GM23338 (cell line): ENCODE measurements around the gene MCM3AP. TPM values are rescaled to one million over a fixed set of nuclear protein-coding genes. Genes with fewer than 3 reads are reported as not detected.

Source experiments
- ATAC-seq: fragments of 200-7000 bp; cut with Tn5 transposase; 3 replicates; pipeline ENCODE4 v1.9.1; 2020
- DNase-seq: peaks from one replicate; pipeline ENCODE4 v3.0.0-alpha.2; 2015; ENCODE audit warnings: low spot score
- H2AFZ ChIP-seq: fragments of 200-600 bp; sonication (generic); 2 replicates; pipeline ENCODE4 v1.8.0; 2016; ENCODE audit warnings: antibody characterized with exemption, mild to moderate bottlenecking, moderate library complexity
- H3F3A ChIP-seq: fragments of 200-600 bp; sonication (generic); replicated peaks from 2 replicates; pipeline ENCODE4 v1.8.0; 2017; ENCODE audit warnings: antibody characterized with exemption, mixed run types, low read depth
- H3K27ac ChIP-seq: fragments of 200-600 bp; sonication (generic); 2 replicates; pipeline ENCODE4 v1.6.1; 2016; ENCODE audit warnings: low read depth
- H3K27me3 ChIP-seq: fragments of 200-600 bp; sonication (generic); 2 replicates; pipeline ENCODE4 v1.8.0; 2016; ENCODE audit warnings: mild to moderate bottlenecking, mixed run types, moderate library complexity; ENCODE audit not compliant: insufficient read depth
- H3K36me3 ChIP-seq: fragments of 200-600 bp; sonication (generic); 2 replicates; pipeline ENCODE4 v1.8.0; 2016; ENCODE audit warnings: mild to moderate bottlenecking; ENCODE audit not compliant: insufficient read depth
- H3K4me1 ChIP-seq: fragments of 200-600 bp; sonication (generic); 2 replicates; pipeline ENCODE4 v1.8.0; 2016; ENCODE audit warnings: mild to moderate bottlenecking, moderate library complexity; ENCODE audit not compliant: insufficient read depth
- H3K4me2 ChIP-seq: fragments of 200-600 bp; sonication (generic); 2 replicates; pipeline ENCODE4 v1.7.1; 2017; ENCODE audit warnings: mixed run types
- H3K4me3 ChIP-seq: fragments of 200-600 bp; sonication (generic); 2 replicates; pipeline ENCODE4 v1.6.1; 2016; ENCODE audit warnings: mixed run types
- H3K79me2 ChIP-seq: fragments of 200-600 bp; sonication (generic); replicated peaks from 2 replicates; pipeline ENCODE4 v1.8.0; 2017; ENCODE audit warnings: mild to moderate bottlenecking; ENCODE audit not compliant: insufficient read depth
- H3K9me2 ChIP-seq: fragments of 200-600 bp; sonication (generic); 2 replicates; pipeline ENCODE4 v1.8.0; 2017; ENCODE audit not compliant: insufficient read depth
- H4K20me1 ChIP-seq: fragments of 200-600 bp; sonication (generic); replicated peaks from 2 replicates; pipeline ENCODE4 v1.8.0; 2017; ENCODE audit warnings: mild to moderate bottlenecking; ENCODE audit not compliant: insufficient read depth
- H3K27ac Mint-ChIP-seq: 2 replicates; pipeline ENCODE4 v1.8.0; 2020; ENCODE audit warnings: inconsistent platforms, mild to moderate bottlenecking, moderate library complexity, mixed read lengths
- H3K27me3 Mint-ChIP-seq: 3 replicates; pipeline ENCODE4 v1.8.0; 2022; ENCODE audit warnings: low read depth, mild to moderate bottlenecking, moderate library complexity, mixed read lengths, inconsistent platforms; ENCODE audit not compliant: insufficient read depth, poor library complexity
- H3K36me3 Mint-ChIP-seq: 3 replicates; pipeline ENCODE4 v1.8.0; 2021; ENCODE audit warnings: low read depth, mild to moderate bottlenecking, inconsistent platforms, moderate library complexity, mixed read lengths
- H3K4me1 Mint-ChIP-seq: 3 replicates; pipeline ENCODE4 v1.8.0; 2020; ENCODE audit warnings: mild to moderate bottlenecking, inconsistent platforms, mixed read lengths
- H3K4me3 Mint-ChIP-seq: 3 replicates; pipeline ENCODE4 v1.8.0; 2021; ENCODE audit warnings: moderate library complexity, mild to moderate bottlenecking, inconsistent platforms, mixed read lengths
- H3K9me3 Mint-ChIP-seq: 3 replicates; pipeline ENCODE4 v1.8.0; 2020; ENCODE audit warnings: moderate library complexity, mild to moderate bottlenecking, inconsistent platforms, mixed read lengths
- CREB1 ChIP-seq: fragments of 250-450 bp; sonication (Bioruptor Pico); IDR thresholded peaks from 2 replicates; pipeline ENCODE4 v1.5.0; 2020; ENCODE audit warnings: low read depth, mild to moderate bottlenecking, moderate library complexity
- CTCF ChIP-seq, 2 experiments: fragments of 200-600 bp in 1 of 2; sonication (generic) in 1 of 2; conservative IDR thresholded peaks; 2 replicates each; pipeline versions ENCODE4 v1.5.1 to v1.6.1; 2016 to 2017; ENCODE audit warnings: antibody characterized with exemption in 2 of 2, low read depth in 2 of 2, mild to moderate bottlenecking in 2 of 2, moderate library complexity in 1 of 2
- ETS1 ChIP-seq: IDR thresholded peaks from 2 replicates; pipeline ENCODE4 v1.6.1; 2016; ENCODE audit warnings: antibody characterized with exemption
- EZH2 ChIP-seq: fragments of 200-600 bp; sonication (generic); IDR thresholded peaks from one replicate; pipeline ENCODE4 v1.8.0; 2017; ENCODE audit warnings: antibody characterized with exemption, mild to moderate bottlenecking, low read depth; ENCODE audit not compliant: unreplicated experiment
- EZH2phosphoT487 ChIP-seq: fragments of 200-600 bp; sonication (generic); IDR thresholded peaks from one replicate; pipeline ENCODE4 v1.8.1; 2018; ENCODE audit warnings: antibody characterized with exemption; ENCODE audit not compliant: unreplicated experiment
- JUNB ChIP-seq: IDR thresholded peaks from one replicate; pipeline ENCODE4 v1.6.1; 2016; ENCODE audit warnings: antibody characterized with exemption; ENCODE audit not compliant: unreplicated experiment
- NANOG ChIP-seq: IDR thresholded peaks from 2 replicates; pipeline ENCODE4 v1.6.1; 2016; ENCODE audit warnings: antibody characterized with exemption, borderline replicate concordance
- POLR2AphosphoS5 ChIP-seq: IDR thresholded peaks from 2 replicates; pipeline ENCODE4 v1.6.1; 2016; ENCODE audit warnings: antibody characterized with exemption, low read depth
- REST ChIP-seq: IDR thresholded peaks from one replicate; pipeline ENCODE4 v1.6.1; 2018; ENCODE audit warnings: antibody characterized with exemption; ENCODE audit not compliant: unreplicated experiment
- STAT1 ChIP-seq: IDR thresholded peaks from one replicate; pipeline ENCODE4 v1.6.1; 2016; ENCODE audit warnings: antibody characterized with exemption; ENCODE audit not compliant: unreplicated experiment
- ZNF114 ChIP-seq: fragments of 250-450 bp; sonication (Bioruptor Pico); IDR thresholded peaks from 2 replicates; pipeline ENCODE4 v1.5.0; 2020; ENCODE audit warnings: mild to moderate bottlenecking, moderate library complexity
- ZNF331 ChIP-seq: fragments of 250-450 bp; sonication (Bioruptor Pico); IDR thresholded peaks from 2 replicates; pipeline ENCODE4 v1.5.0; 2020; ENCODE audit warnings: low read depth, mild to moderate bottlenecking, moderate library complexity
- ZNF462 ChIP-seq: fragments of 250-450 bp; sonication (Bioruptor Pico); IDR thresholded peaks from 2 replicates; pipeline ENCODE4 v1.5.0; 2020; ENCODE audit warnings: mild to moderate bottlenecking, moderate library complexity
- polyA plus RNA-seq: library from polyadenylated mRNA; unstranded; fragments of >200 nt; fragmentation: Nextera tagmentation; extraction: Ambion mirVana; gene quantifications from 2 replicates; pipeline ENCODE4 v1.2.1, GENCODE V29; 2016
- total RNA-seq: library from RNA; depleted of rRNA; stranded (reverse); fragments of >200 nt; shearing (Covaris generic); gene quantifications from 2 replicates; pipeline ENCODE4 v1.2.3, GENCODE V29; 2014

The MCM3AP gene
- total and polyA plus RNA-seq, 2 experiments from 2014 or later, result 39.2 to 123 TPM

GRCh38 chr21:46291561-46291960 is 6.2 kb upstream of the MCM3AP start:
- peaks cover 8% of the 10 kb centered on the region for H3K27me3 Mint-ChIP-seq
- peaks cover 6% of the 10 kb centered on the region; the same call in 1 of the 2 replicates for H3K36me3 ChIP-seq
- no peak overlapping the region for H3K4me3 ChIP-seq
- peaks cover 21% of the 10 kb centered on the region for H3K79me2 ChIP-seq
- no peak overlapping the region for H3K27ac Mint-ChIP-seq
- peaks cover 37% of the 10 kb centered on the region for H3K4me1 Mint-ChIP-seq
- H3K4me1 ChIP-seq, result peaks cover 24% of the 10 kb centered on the region
- H3K27me3 ChIP-seq, result no peaks in the 10 kb centered on the region
- TF ChIP-seq EZH2phosphoT487 (no peak), EZH2 (no peak), CREB1 (no peak), STAT1 (no peak), REST (no peak), POLR2AphosphoS5 (no peak), ZNF114 (no peak), ETS1 (no peak), ZNF462 (CRISPR knock-in tag) (no peak), CTCF (conservative IDR thresholded peaks at IDR 0.05; ENCODE audit: low read depth in 2 of 2) (no peak), JUNB (no peak), ZNF331 (CRISPR knock-in tag) (no peak), NANOG (no peak)
- no peak overlapping the region for H3K27ac ChIP-seq
- no peak overlapping the region for H2AFZ ChIP-seq
- H3F3A ChIP-seq, result peaks cover 23% of the 10 kb centered on the region
- H3K4me3 Mint-ChIP-seq, result no peak overlapping the region
- H3K36me3 Mint-ChIP-seq, result peaks cover 24% of the 10 kb centered on the region
- H4K20me1 ChIP-seq, result no peaks in the 10 kb centered on the region
- ATAC-seq (no peak), DNase-seq (no peak)
- H3K4me2 ChIP-seq, result no peak overlapping the region
- no peaks in the 10 kb centered on the region for H3K9me2 ChIP-seq
- H3K9me3 Mint-ChIP-seq, result no peaks in the 10 kb centered on the region
